HCT116 (cell line): ENCODE data around the gene EPS15. TPM values are rescaled to one million over a fixed set of nuclear protein-coding genes. Genes with fewer than 3 reads are reported as not detected.

Experiments
- ATAC-seq: fragments of 200-7000 bp; cut with Tn5 transposase; 2 replicates; pipeline ENCODE4 v1.9.1; 2020; ENCODE audit warnings: mild to moderate bottlenecking, moderate library complexity
- BruUV-seq: library from RNA; stranded (reverse); fragments of 400-500 nt; replicated peaks from 2 replicates; lab custom pipeline; 2021; lab: Mats Ljungman, UMichigan
- CTCF ChIA-PET: fragments of 300-600 bp; sonication (Branson Sonifier 250); formaldehyde crosslinking; loops from one replicate; lab custom pipeline; 2021; ENCODE audit warnings: antibody characterized with exemption; lab: Charles Lee
- POLR2A ChIA-PET: fragments of 300-600, 350-600 bp; sonication (Branson Sonifier 250); formaldehyde crosslinking; loops from one replicate; lab custom pipeline; 2021; ENCODE audit warnings: antibody characterized with exemption; lab: Charles Lee
- RAD21 ChIA-PET, 2 experiments: fragments of 300-600 bp; sonication (Branson Sonifier 250); formaldehyde crosslinking; loops; one replicate each; lab custom pipeline; 2023; ENCODE audit warnings: low total read pairs in 2 of 2; ENCODE audit not compliant: uncharacterized antibody in 2 of 2, unreplicated experiment in 2 of 2, low non-redundant PET in 1 of 2; lab: Charles Lee
- DNase-seq: peaks from one replicate; pipeline ENCODE4 v3.0.0-alpha.2; 2010; ENCODE audit warnings: low read depth, low spot score
- H2AFZ ChIP-seq: fragments of 200-600 bp; shearing (Covaris generic), sonication (generic); 2 replicates; pipeline ENCODE4 v1.6.1; 2017; ENCODE audit warnings: low read depth, mixed run types, mixed read lengths, antibody characterized with exemption, low read length; ENCODE audit not compliant: poor library complexity, severe bottlenecking
- H3K27ac ChIP-seq: 2 replicates; pipeline ENCODE4 v1.5.1; 2012; ENCODE audit warnings: low read depth, low read length
- H3K27me3 ChIP-seq: fragments of 200-600 bp; sonication (generic); 2 replicates; pipeline ENCODE4 v1.6.1; 2016; ENCODE audit warnings: mixed run types, low read length, mixed read lengths; ENCODE audit not compliant: insufficient read depth
- H3K36me3 ChIP-seq, 2 experiments: fragments of 200-500 bp in 1 of 2; fragments of 200-600 bp in 1 of 2; sonication (Bioruptor generic) in 1 of 2; sonication (generic) in 1 of 2; 2 replicates each; pipeline versions ENCODE4 v1.5.1 to v1.6.1; 2014 to 2016; ENCODE audit warnings: low read length in 2 of 2, inconsistent platforms in 1 of 2, mixed read lengths in 1 of 2, mixed run types in 1 of 2; ENCODE audit not compliant: insufficient read depth in 2 of 2, control insufficient read depth in 1 of 2
- H3K4me1 ChIP-seq, 2 experiments: fragments of 200-600 bp in 1 of 2; sonication (generic) in 1 of 2; 2 replicates each; pipeline versions ENCODE4 v1.5.1 to v1.6.1; 2012 to 2017; ENCODE audit warnings: low read length in 2 of 2, inconsistent platforms in 1 of 2, mild to moderate bottlenecking in 1 of 2, mixed read lengths in 1 of 2, mixed run types in 1 of 2, moderate library complexity in 1 of 2; ENCODE audit not compliant: insufficient read depth in 2 of 2, control insufficient read depth in 1 of 2
- H3K4me2 ChIP-seq: fragments of 200-600 bp; sonication (generic); 2 replicates; pipeline ENCODE4 v1.6.1; 2017; ENCODE audit warnings: mixed run types, low read length, mixed read lengths
- H3K4me3 ChIP-seq, 2 experiments: fragments of 200-600 bp in 1 of 2; sonication (generic) in 1 of 2; replicated peaks in 1 of 2; 2 replicates each; pipeline ENCODE4 v1.5.1; 2011 to 2016; ENCODE audit warnings: low read length in 2 of 2, control low read depth in 1 of 2, low read depth in 1 of 2, mild to moderate bottlenecking in 1 of 2, mixed read lengths in 1 of 2, mixed run types in 1 of 2
- H3K79me2 ChIP-seq: fragments of 200-600 bp; sonication (generic); 2 replicates; pipeline ENCODE4 v1.6.1; 2017; ENCODE audit warnings: mild to moderate bottlenecking, mixed run types, low read length, moderate library complexity, mixed read lengths; ENCODE audit not compliant: insufficient read depth
- H3K9ac ChIP-seq: fragments of 200-600 bp; sonication (generic); 2 replicates; pipeline ENCODE4 v1.6.1; 2016; ENCODE audit warnings: low read length, mixed read lengths
- H3K9me2 ChIP-seq: fragments of 200-600 bp; sonication (generic), shearing (Covaris generic); 2 replicates; pipeline ENCODE4 v1.6.1; 2017; ENCODE audit warnings: mixed run types, mild to moderate bottlenecking, moderate library complexity; ENCODE audit not compliant: insufficient read depth
- H3K9me3 ChIP-seq, 2 experiments: fragments of 200-500 bp in 1 of 2; fragments of 200-600 bp in 1 of 2; sonication (Bioruptor generic) in 1 of 2; sonication (generic) in 1 of 2; 2 replicates each; pipeline ENCODE4 v1.6.1; 2014 to 2017; ENCODE audit warnings: low read length in 2 of 2, mixed read lengths in 2 of 2, inconsistent platforms in 1 of 2, low read depth in 1 of 2, mild to moderate bottlenecking in 1 of 2, mixed run types in 1 of 2, moderate library complexity in 1 of 2; ENCODE audit not compliant: control insufficient read depth in 1 of 2, insufficient read depth in 1 of 2
- H4K20me1 ChIP-seq: fragments of 200-600 bp; sonication (generic), shearing (Covaris generic); 2 replicates; pipeline ENCODE4 v1.6.1; 2017; ENCODE audit warnings: mixed run types, mild to moderate bottlenecking, moderate library complexity; ENCODE audit not compliant: insufficient read depth
- CBX3 ChIP-seq: IDR thresholded peaks from 2 replicates; pipeline ENCODE4 v1.6.1; 2012; ENCODE audit warnings: low read depth
- EGR1 ChIP-seq: IDR thresholded peaks from 2 replicates; pipeline ENCODE4 v1.6.1; 2012; ENCODE audit warnings: low read depth
- EZH2phosphoT487 ChIP-seq: fragments of 200-600 bp; IDR thresholded peaks from 2 replicates; pipeline ENCODE4 v1.6.1; 2018; ENCODE audit warnings: antibody characterized with exemption, borderline replicate concordance
- POLR2A ChIP-seq: IDR thresholded peaks from 2 replicates; pipeline ENCODE4 v1.7.0; 2011; ENCODE audit warnings: borderline replicate concordance; ENCODE audit not compliant: insufficient read depth, insufficient read length; ENCODE audit errors: extremely low read depth
- intact Hi-C: fragments of 100-400 bp; cut with micrococcal nuclease; formaldehyde crosslinking; loops from 2 replicates; pipeline ENCODE4 v1.10.0; 2022
- total RNA-seq: library from RNA; stranded (reverse); gene quantifications from one replicate; pipeline ENCODE4 v1.2.1, GENCODE V29; 2021; ENCODE audit not compliant: unreplicated experiment
- TF ChIP-seq, protein P1 (sequence below), 3 experiments: fragments of 200-600 bp in 1 of 3; sonication (generic) in 1 of 3; IDR thresholded peaks in 2 of 3; conservative IDR thresholded peaks in 1 of 3; 2 replicates each; pipeline ENCODE4 v1.5.1; 2012 to 2017; ENCODE audit warnings: low read depth in 2 of 3, low read length in 2 of 3, antibody characterized with exemption in 1 of 3, borderline replicate concordance in 1 of 3, control low read depth in 1 of 3, mild to moderate bottlenecking in 1 of 3, mixed read lengths in 1 of 3, mixed run types in 1 of 3, moderate library complexity in 1 of 3; ENCODE audit not compliant: insufficient read depth in 1 of 3

Gene EPS15
- total RNA-seq, 1 experiment from 2014 or later, result 41.2 TPM

DNA sequence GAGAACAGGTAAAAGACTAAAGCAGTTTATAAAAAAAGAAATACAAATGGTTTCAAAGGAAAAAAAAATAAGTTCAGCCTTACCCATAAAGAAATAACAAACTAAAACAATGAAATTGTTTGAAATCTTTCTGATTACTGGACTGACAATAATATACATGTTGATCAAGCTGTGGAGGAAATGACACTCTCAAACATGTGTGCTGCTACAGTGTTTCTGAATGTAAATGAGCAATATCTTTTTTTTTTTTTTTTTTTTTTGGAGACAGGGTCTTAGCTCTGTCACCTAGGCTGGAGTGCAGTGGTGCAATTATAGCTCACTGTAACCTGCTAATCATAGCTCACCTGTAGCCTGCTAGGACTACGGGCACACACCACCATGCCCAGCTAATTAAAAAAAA, 6.5 kb downstream of the EPS15 start:
- no peaks in the 10 kb centered on the region for H3K36me3 ChIP-seq
- ChIA-PET RAD21 (no interaction called here), CTCF (no interaction called here), POLR2A (no interaction called here)
- H3K4me3 ChIP-seq, result no peak overlapping the region
- peaks cover 84% of the 10 kb centered on the region for H3K79me2 ChIP-seq
- intact Hi-C loops, result no loop called here
- ATAC-seq, result no peak
- H3K4me1 ChIP-seq, result peaks cover 5 to 13% of the 10 kb centered on the region in 2 experiments
- no peaks in the 10 kb centered on the region for H3K27me3 ChIP-seq
- H4K20me1 ChIP-seq, result no peaks in the 10 kb centered on the region
- H3K9ac ChIP-seq, result no peak overlapping the region
- no peak overlapping the region for H3K4me2 ChIP-seq
- no peak overlapping the region for H3K27ac ChIP-seq
- H3K9me3 ChIP-seq, result no peaks in the 10 kb centered on the region
- TF ChIP-seq CBX3 (no peak), EGR1 (no peak), EZH2phosphoT487 (no peak), POLR2A (no peak)
- TF ChIP-seq, protein P1, sequence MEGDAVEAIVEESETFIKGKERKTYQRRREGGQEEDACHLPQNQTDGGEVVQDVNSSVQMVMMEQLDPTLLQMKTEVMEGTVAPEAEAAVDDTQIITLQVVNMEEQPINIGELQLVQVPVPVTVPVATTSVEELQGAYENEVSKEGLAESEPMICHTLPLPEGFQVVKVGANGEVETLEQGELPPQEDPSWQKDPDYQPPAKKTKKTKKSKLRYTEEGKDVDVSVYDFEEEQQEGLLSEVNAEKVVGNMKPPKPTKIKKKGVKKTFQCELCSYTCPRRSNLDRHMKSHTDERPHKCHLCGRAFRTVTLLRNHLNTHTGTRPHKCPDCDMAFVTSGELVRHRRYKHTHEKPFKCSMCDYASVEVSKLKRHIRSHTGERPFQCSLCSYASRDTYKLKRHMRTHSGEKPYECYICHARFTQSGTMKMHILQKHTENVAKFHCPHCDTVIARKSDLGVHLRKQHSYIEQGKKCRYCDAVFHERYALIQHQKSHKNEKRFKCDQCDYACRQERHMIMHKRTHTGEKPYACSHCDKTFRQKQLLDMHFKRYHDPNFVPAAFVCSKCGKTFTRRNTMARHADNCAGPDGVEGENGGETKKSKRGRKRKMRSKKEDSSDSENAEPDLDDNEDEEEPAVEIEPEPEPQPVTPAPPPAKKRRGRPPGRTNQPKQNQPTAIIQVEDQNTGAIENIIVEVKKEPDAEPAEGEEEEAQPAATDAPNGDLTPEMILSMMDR (IDR thresholded peaks at IDR 0.05 in 2 of 3, conservative IDR thresholded peaks at IDR 0.05 in 1 of 3; ENCODE audit: borderline replicate concordance in 1 of 3, insufficient read depth in 1 of 3, low read depth in 2 of 3, low read length in 2 of 3), result no peak
- TF ChIP-seq, all 23 proteins: peak for 0
- no peak for DNase-seq
- no TSS peak for BruUV-seq
- H3K9me2 ChIP-seq, result no peaks in the 10 kb centered on the region
- no peak overlapping the region for H2AFZ ChIP-seq

DNA sequence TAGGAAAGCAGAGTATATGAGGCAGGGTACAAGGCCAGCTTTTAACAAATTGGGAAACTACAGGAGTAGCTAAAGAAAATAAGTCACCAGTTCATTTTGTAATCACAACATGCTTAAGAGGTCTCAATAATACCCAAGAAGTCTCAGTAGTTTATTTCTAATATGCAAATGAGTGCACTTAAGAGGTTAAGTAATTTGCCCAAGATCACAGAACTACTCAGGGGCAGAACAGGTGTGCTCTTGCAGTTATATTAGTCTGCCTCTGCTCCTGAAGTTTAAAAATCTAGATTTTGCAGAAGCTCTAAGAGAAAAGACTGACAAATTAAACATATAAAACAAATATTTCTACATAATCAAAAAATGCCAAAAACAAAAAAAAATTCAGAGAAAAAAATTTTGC, 6.9 kb downstream of the EPS15 start:
- H3K4me1 ChIP-seq, result peaks cover under 1 to 8% of the 10 kb centered on the region in 2 experiments
- no peaks in the 10 kb centered on the region for H3K9me2 ChIP-seq
- BruUV-seq, result no TSS peak
- no peak for TF ChIP-seq EZH2phosphoT487
- ChIA-PET POLR2A (no interaction called here), RAD21 (no interaction called here), CTCF (no interaction called here)
- no peaks in the 10 kb centered on the region for H3K36me3 ChIP-seq
- no peak for DNase-seq
- H3K27ac ChIP-seq, result no peak overlapping the region
- H3K9me3 ChIP-seq, result no peaks in the 10 kb centered on the region
- intact Hi-C loops, result no loop called here
- no peak overlapping the region for H3K4me3 ChIP-seq
- no peak for ATAC-seq
- no peak overlapping the region for H3K4me2 ChIP-seq
- no peak overlapping the region for H3K9ac ChIP-seq
- H3K79me2 ChIP-seq, result peaks cover 80% of the 10 kb centered on the region
- no peak overlapping the region for H2AFZ ChIP-seq
- H3K27me3 ChIP-seq, result no peaks in the 10 kb centered on the region
- H4K20me1 ChIP-seq, result no peaks in the 10 kb centered on the region
